HTR-8/SVneo (cell line): Measurements from ENCODE around the gene ASCC1.

Experiments used
- DNase-seq: peaks from one replicate; pipeline ENCODE4 v3.0.0; 2011; ENCODE audit warnings: low spot score, mixed read lengths; ENCODE audit not compliant: insufficient read length
- FAIRE-seq: peaks from 2 replicates; lab custom pipeline; 2011; peaks lifted over from hg19 to GRCh38; lab: Jason Lieb, UNC

Gene ASCC1, protein sequence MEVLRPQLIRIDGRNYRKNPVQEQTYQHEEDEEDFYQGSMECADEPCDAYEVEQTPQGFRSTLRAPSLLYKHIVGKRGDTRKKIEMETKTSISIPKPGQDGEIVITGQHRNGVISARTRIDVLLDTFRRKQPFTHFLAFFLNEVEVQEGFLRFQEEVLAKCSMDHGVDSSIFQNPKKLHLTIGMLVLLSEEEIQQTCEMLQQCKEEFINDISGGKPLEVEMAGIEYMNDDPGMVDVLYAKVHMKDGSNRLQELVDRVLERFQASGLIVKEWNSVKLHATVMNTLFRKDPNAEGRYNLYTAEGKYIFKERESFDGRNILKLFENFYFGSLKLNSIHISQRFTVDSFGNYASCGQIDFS

DNA sequence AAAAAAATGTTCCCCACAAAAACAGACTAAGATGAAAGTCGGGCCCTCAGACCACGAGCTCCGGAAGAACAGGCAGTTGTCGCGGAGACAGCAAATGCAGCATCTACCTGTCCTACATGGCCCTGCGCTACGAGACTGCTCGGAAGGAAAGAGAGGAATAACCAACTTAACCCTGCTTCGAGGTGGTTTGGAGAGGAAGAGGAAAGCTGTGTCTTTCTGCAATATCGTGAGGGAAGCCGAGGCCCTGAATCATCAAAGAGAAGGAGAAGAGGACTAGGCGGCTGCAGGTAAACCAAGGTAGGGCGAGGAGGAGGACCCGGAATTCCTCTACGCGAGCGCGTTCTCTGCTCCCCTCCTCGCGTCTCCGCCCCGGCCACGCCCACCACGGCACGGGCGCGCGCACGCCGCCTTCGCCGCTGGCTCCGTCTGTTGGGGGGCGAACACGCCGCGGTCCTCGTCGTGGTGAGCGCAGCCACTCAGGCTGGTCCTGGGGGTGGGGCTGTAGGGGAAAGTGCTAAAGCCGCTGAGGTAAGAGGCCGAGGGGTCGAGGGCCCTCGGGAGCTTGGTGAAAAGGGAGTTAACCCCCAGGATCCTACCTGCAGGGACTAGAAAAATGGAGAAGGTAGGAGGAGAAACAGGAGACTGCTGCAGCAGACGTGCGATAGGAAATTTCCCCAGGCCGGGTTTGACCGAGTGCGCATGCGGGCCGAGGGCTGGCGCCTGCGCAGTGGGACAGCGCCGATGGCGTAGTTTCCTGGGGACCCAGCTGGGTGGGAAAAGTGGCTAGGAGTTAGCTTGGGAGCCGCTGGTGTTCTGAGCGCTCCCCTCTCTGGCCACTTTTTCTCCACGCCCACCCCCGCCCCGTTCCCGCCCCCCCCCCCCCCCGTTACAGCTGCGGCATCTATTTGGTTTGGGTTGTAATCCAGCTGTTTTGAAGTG, at the start of gene ASCC1, which contains the start of gene ANAPC16:
TSS of gene ASCC1 (minus strand) at position 666 of the 939 bp plus-strand sequence. CDS start 2,978 bp downstream, outside the sequence.
TSS of gene ANAPC16 (plus strand) at position 402 of the 939 bp plus-strand sequence. CDS start 7,903 bp downstream, outside the sequence.
- DNase-seq (peak; percentile 91), FAIRE-seq (peak; percentile 92)

DNA sequence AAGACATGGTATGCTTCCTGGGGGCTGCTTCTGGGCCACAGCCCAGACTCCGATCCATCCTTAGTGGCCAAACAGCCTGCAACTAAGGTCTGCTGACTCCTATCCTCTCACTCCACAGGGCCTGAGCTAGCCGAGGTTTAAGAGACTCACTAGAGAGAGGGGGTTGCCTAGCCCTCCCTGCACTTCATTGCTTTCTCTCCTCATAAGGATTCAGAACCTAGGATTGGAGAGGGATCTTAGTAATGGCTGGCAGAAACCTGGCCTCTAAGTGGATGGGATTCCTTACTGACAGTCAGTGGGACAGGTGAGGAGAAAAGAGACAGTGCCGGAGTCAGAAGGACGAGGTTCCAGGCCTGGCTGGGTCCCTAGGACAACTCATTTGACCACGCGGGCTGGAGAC, 49.4 kb upstream of the ASCC1 start:
- DNase-seq (no peak), FAIRE-seq (no peak)

DNA sequence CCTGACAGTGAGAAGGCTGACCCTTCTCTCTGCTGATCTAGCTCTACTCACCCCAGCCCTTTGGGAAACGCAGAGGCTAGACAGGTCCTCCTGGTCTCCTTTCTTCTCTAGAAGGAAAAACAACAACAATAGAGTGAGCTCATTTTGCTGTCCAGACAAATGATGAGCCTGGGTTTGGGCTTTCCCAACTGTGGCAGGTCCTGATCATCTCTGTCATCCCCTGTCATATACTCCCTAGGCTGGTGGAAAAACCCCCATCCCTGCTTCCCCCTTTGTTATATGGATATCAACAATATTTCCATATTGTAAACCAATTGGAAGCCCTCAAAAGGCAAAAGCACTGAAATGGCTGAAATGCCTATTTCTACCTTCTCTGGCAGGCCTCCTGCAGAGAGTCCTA, 48.5 kb upstream of the ASCC1 start:
- FAIRE-seq (no peak), DNase-seq (no peak)

DNA sequence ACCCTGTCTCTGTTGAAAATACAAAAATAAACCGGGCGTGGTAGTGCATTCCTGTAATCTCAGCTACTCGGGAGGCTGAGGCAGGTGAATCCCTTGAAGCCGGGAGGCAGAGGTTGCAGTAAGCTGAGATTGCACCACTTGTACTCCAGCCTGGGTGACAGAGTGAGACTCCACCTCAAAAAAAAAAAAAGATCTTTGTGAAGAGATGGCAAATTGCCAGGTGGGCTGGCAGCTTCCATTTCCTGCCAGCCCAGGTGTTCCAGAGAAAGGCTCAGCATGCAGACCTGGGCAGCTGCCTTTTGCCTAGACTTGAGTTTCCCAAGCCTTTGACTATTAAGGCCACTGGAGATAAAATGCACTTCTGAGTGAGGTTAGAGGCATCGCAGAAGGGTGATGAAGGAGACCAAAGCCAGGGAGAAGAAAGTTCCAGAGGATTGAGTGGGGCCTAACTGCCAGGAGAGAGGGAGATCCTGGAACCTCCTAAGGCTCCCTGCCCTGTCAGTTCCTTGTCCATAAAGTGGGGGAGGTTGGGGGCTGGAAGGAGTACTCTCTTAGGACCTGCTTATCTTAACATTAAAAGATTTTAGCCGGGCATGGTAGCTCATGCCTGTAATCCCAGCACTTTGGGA, 47.7 kb upstream of the ASCC1 start:
- FAIRE-seq (no peak), DNase-seq (no peak)

DNA sequence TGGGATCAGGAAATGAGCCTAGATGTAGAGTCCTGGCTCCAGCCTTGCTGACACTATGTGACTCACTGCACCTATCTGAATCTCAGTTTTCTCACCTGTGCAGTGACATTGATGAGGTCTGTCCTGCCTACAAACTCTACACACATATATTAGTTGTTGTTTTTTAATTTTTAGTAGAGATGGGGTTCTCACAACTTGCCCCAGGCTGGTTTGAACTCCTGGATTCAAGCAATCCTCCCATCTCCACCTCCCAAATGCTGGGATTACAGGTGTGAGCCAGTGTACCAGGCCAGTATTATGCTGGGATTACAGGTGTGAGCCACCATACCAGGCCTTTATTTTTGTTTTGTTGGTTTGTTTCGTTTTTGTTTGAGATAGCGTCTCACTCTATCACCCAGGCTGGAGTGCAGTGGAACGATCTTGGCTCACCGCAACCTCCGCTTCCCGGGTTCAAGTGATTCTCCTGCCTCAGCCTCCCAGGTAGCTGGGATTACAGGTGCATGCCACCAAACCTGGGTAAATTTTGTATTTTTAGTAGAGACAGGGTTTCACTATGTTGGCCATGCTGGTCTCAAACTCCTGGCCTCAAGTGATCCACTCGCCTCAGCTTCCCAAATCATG, 45.8 kb upstream of the ASCC1 start:
- FAIRE-seq (no peak), DNase-seq (no peak)

DNA sequence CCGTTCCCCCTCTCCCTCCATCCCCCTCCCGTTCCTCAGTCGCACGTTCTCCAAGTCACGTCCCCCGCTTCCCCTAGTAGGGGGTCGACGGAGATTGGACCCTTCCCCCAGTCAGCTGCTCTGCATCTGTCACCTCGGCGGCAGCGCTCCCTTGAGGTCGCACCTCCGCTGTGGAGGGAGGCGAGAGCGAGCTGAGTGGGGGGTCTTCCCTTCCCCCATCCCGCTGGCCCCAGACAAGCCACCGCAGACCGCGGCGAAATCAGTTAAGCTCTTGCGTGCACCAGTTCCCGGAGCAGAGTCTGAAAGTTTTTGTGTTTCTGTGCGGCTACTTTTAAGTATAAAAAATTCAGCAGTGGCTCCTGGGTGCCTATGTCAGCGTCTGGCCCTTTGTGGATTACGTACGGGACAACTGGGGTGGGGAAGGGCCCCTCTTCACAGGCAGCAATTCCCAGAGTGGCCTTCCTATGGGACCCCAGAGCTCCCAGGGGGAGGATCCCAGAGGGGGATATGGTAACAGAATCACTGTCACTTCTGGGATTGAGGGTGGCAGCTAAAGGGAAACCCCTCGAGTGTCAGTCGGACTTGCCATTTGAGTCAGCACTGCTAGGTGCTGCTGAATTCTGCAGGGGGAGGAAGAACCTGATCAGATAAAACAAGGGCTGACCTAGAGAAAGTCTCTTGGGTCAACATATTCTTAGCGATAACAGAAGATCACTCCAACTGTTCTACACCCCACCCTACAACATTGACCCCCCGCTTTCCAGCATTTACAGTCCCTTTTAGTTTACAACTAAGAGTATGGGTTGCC, 45.1 kb upstream of the ASCC1 start:
- peak; percentile 88 for DNase-seq
- FAIRE-seq, result no peak

DNA sequence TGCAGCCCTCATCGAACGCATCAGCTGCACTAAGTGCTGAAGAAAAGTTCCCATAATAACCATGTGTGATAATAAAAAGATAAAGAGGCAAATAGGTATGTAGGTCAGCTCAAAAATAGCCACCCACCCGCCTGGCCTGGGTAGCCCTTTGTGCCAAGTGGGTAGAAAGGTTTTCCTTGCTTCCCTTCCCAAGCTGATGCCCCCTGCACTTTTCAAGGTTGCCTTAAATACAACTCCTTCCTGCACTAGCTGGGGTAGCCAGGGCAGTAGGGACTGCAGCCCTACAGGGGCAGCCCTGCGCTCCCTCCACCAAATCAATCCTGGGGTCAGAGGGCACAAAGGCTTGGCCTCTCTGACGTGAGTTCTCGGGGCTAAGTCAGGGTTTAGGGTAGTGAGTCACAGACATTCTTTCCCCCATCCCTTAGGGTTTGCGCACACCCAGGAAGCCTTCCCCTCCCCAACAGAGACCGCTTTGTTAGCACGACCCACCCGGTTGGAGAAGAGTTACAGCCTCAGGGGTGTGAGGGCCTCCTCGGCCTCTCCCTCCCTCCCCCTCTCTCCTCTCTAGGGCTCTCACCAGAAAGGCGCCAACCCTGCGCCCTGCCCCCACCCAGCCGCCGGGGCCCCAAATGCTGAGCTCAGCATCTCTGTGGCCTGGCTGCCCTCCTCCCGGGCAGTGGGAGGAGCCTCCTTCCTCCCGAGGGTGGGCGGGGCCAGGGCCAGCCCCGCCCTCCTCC, 44.3 kb upstream of the ASCC1 start:
- peak; percentile 91 for FAIRE-seq

DNA sequence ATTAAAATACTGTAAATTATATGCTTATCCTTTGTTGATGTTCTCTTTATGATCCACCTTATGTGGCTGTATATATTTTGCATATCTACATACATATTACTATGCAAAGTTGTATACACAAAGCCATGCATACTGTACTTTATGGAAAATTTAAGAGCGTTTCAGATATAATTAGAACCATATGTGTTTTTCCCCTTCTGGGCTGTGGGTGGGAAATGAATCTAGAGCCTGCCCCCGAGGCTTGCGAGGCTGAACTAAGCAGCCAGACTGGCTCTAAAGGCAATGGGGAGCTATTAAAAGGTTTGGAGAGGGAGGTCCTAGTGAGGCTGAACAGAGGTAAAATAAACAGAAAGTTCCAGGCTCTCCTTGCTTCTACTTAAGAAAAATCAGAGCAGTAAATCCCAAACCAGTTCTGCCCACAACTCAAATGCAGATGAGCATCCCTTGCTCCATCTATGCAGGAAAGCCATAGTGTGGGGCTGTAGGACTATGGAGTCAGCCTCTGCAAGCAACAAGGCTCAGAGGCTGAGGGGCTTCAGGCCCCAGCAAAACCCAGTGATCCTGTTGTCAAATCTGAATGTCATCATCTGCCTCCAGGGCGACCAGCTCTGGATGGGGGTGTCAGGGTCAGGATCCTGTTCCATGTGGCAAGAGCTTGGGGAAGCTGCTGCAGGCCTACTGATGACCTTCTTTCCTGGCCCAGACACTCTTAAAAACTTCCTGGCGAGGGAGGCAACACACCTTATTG, 43.6 kb upstream of the ASCC1 start:
- DNase-seq (no peak), FAIRE-seq (no peak)

More for the DNA sequence above, 44.3 kb upstream of the ASCC1 start:
- no peak for DNase-seq

DNA sequence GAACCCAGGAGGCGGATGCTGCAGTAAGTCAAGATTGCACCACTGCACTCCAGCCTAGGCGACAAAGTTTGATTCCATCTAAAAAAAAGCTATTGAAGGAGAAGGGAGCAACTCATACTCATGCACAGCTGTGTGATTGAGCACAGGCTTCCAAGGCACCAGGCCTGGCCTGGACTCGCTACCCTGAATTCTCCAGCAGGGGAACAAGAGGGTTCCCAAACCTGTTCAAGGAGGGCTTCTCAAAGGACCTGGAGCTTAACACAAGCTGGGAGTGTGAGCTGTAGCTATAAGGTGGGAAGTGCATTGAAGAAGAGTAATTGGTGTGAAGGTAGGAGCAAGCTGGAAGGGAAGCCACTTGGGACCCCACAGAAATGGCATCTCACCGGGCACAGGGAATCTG, 42.5 kb upstream of the ASCC1 start:
- FAIRE-seq (no peak), DNase-seq (no peak)

DNA sequence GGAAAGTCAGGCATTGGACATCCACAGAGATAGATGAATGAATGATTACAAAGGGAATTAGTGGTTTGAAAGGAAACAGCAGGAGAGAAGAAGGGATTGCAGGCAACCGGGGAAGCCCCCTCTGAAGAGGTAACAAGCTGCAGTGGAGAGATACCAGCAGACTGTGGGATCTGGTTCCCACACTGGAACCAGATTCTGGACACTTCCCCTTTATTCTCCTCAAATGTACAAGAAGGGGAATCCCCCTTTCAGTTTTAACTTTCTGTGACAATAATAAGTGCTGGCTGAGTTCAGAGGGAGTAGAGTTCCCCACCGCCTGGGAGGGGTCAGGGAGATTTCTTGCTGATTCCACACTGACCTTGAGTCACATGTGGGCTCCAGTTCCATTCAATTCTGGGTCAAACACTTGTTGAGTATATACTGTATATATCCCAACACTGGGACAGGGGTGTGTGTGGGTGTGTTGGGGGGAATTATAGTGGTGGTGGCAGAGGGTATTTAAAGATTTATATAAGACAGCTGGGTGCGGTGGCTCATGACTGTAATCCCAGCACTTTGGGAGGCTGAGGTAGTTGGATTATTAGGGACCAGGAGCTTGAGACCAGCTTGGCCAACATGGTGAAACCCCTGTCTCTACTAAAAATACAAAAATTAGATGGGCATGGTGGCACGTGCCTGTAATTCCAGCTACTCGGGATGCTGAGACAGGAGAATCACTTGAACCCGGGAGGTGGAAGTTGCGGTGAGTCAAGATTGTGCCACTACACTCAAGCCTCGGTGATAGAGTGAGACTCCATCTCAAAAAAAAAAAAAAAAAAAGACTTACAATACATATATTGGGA, 41.2 kb upstream of the ASCC1 start:
- DNase-seq (no peak), FAIRE-seq (no peak)

DNA sequence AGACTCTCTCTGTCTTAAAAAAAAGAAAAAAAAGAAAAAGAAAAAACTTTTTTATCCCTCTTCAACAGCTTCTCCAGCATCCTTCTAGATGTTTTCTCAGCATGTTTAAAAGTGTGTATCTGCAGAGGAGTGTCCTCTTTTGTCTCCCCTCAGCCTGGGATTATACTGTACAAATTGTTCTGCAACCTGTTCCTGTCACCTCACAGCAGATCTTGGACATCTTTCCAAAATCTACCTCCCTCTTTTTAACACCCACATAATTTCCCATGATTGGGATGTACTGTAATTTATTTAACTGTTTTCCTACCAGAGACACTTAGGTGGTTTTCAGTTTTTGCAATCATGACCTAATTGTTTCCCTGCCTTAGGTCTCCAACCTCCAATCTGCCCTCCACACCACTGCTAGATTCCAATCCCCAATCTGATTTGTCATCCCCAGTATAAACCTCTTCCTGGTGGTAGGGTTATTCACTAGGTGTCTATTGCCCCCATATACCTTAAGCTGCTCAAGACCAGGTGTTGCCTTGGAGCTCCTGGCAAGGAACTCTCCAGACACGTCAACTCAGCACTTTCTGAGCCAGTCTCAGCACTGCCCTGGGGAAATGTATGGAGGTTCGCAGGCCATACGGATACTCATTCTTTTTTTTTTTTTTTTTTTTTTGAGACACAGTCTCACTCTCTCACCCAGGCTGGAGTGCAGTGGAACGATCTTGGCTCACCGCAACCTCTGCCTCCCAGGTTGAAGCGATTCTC, 40.1 kb upstream of the ASCC1 start:
- DNase-seq (no peak), FAIRE-seq (no peak)

DNA sequence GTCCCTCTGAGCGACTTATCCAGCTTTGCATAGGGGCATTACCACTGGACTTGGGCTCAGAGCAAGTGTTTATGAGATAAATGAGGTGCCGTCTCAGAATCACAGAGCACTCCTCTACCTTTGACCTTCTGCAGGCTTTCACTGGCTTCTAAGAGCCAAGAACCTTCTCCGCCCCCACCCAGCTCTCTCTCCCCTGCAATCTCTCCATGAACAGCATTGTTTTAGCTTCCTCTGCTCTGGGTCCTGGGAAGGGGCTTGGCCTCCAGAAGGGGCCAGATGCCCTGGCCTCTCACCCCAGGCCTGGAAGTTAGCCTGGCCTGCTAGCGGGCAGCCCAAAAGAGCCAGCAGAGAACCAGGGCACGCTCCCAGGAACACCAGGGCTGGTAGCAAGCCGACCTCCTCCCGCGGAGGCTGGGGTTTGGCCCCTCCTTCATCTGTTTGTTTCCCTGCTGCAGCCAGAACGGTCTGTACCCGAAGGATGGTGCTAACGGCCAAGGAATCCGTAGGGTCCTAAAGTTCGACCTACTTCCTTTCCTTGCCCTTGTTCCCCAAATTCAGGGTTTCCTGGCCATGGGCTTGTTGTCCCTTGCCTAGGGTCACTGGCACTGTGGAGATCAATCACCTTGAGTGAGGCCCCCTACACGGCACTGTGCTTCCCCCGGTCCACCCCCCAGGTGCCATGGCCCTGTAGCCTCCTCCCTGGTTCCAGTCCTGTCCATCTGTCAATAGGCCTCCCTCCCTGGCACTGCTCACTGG, 38.9 kb upstream of the ASCC1 start:
- peak; percentile 26 for FAIRE-seq

DNA sequence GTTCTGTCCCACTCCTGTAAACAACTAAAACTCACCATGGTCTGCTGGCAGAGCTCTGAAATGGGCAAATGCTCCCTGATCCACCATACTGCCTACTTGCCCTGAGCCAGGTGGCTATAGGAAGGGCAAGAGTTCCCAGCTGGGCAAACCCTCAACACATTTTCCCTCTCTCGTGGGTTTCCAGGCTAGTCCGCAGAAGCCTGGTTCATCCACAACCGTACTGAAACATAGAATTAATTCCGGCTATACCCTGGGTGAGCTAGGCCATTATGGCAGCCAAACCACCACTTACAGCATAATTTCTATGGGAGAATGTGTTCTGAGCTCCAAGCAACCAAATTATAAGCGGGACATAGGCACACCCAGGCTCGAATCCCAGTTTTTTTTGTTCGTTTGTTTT, 37.5 kb upstream of the ASCC1 start:
- DNase-seq (no peak), FAIRE-seq (no peak)

More for the DNA sequence above, 38.9 kb upstream of the ASCC1 start:
- peak; percentile 83 for DNase-seq

DNA sequence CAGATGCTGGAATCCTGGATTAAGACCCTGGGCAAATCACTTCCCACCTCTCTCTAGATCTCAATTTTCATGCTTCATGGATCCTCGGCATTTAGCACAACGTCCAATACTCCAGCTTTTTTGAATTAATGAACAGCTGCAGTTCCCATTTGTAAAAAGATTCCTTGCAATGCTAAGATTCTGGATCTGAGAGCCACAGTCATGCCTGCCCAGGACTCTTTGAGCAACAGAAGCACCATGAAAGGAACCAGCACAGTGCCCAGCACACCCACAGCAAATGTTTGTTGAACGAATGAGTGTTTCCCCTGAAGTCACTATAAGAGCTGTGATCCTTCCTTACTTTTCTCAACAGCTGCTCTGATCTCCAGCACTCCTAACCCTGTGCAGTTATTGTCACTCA, 36.9 kb upstream of the ASCC1 start:
- no peak for FAIRE-seq
- DNase-seq, result no peak

DNA sequence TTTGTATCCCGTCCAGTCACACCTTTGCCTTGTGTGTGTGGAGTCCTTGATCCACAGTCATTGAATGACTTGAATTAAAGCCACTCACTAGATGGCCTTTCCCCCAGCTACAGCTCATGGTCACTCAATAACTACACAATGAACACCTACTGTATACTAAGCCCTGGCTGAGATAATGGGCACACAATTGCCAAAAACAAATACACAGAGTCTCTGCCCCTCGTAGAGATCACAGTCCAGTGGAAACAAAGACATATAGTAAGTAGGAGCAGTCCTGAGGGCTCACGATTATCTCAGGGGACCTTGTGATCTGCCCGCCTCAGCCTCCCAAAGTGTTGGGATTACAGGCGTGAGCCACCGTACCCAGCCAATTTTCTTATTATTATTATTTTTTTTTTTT, 35.6 kb upstream of the ASCC1 start:
- no peak for DNase-seq
- no peak for FAIRE-seq

DNA sequence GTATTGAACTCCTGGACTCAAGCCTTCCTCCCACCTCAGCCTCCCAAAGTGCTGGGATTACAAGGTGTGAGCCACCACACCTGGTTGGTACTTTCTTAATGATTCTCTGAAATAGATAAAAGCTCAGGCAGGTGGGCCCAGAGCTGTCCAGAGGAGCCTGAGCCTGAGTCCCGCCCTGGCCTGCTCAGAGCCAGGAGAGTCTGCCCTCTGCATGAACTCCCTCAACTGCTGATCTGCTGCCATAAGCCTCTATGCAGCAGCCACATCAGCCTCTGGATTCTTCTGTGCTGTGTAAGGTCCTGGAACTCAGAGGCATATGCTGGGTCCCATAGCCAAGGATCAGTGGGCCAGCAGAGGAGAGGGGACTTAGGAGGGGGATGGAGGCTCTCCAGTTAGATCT, 34.6 kb upstream of the ASCC1 start:
- no peak for FAIRE-seq
- DNase-seq, result no peak
